Astrocyte of the hippocampus (primary cell): ENCODE data around the gene ABL1.
"Not testable (repeated sequence)": the region's sequence is repeated elsewhere in the genome, so short reads cannot be mapped to it uniquely, and the experiment has no call there.

Experiments used
- DNase-seq: peaks from one replicate; pipeline ENCODE4 v3.0.0; 2011; ENCODE audit warnings: low read depth, low spot score

ABL1 gene

GRCh38 chr9:130903194-130904069 lies 68.4 kb downstream of the ABL1 start:
- DNase-seq = no peak

- DNase-seq = no peak
Observed at GRCh38 chr9:130904070-130905044, 69.3 kb downstream of the ABL1 start.

GRCh38 chr9:130905125-130905901 lies 70.3 kb downstream of the ABL1 start:
- no peak for DNase-seq

- DNase-seq = no peak
Observed at GRCh38 chr9:130905902-130906734, 71.1 kb downstream of the ABL1 start.

- no peak for DNase-seq
Observed at GRCh38 chr9:130906735-130907416, 71.8 kb downstream of the ABL1 start.

- DNase-seq = no peak
Observed at GRCh38 chr9:130908146-130908877, 73.3 kb downstream of the ABL1 start.

- DNase-seq = no peak
Observed at GRCh38 chr9:130908878-130909355, 73.9 kb downstream of the ABL1 start.

GRCh38 chr9:130910041-130910440 lies 75.0 kb downstream of the ABL1 start:
- DNase-seq = not testable (repeated sequence)

- not testable (repeated sequence) for DNase-seq
Observed at GRCh38 chr9:130910670-130911069, 75.6 kb downstream of the ABL1 start.

- no peak for DNase-seq
Observed at GRCh38 chr9:130911254-130912049, 76.4 kb downstream of the ABL1 start.

GRCh38 chr9:130912932-130913598 lies 78.0 kb downstream of the ABL1 start:
- peak; percentile 87 for DNase-seq

- no peak for DNase-seq
Observed at GRCh38 chr9:130913599-130914416, 78.8 kb downstream of the ABL1 start.

GRCh38 chr9:130914417-130915095 lies 79.5 kb downstream of the ABL1 start:
- no peak for DNase-seq

GRCh38 chr9:130915096-130915447 lies 80.0 kb downstream of the ABL1 start:
- DNase-seq = no peak

GRCh38 chr9:130917168-130917960 lies 82.3 kb downstream of the ABL1 start:
- DNase-seq = no peak
